ENCODE results near the gene PRDM15. TPM values are rescaled to one million over a fixed set of nuclear protein-coding genes. Genes with fewer than 3 reads are reported as not detected.

The PRDM15 gene
- total RNA-seq, 1 experiment from 2014 or later: 9.9 TPM

DNA sequence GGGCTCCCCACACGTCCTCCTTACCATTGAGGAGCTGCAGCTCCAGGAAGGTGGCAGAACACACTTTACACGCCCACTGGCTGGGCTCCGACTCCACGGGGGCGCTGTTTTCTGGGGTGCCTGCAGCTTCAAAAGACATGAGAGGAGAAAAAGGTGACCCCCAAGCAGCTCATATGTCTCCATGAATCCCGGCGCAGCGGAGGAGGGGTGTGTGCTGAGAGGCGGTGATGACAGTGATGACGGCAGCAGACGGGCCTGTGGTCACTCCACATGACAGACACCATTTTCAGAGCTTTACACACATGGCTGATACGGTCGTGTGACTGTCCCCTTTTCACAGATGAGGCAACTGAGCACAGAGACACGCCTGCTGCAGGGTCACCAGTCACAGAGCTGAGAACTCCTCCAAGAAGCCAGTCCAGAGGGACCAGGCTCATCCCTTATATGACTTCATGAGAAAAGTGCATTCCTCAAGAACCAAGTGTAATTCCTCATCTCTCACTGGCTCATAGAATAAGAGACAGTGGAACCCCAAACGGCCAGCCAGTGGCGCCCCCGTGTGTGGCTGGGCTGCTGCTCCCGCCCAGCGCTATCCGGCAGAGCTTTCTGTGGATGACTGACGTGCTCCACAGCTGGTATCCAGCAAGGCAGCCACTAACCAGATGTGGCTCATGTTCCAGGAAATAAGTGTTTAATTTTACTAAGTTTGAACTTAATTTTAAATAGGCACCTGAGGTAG is 31.9 kb downstream of the PRDM15 start:
- no peak overlapping the region for H4K5ac ChIP-seq (ENCODE audit: insufficient read length, low read depth, low read length)
- H3K14ac ChIP-seq (ENCODE audit: insufficient read depth, low read length): no peak overlapping the region
- no peaks in the 10 kb centered on the region for H4K20me1 ChIP-seq (ENCODE audit: control insufficient read depth, insufficient read depth, insufficient read length)
- no CpG with 5 or more reads among the region's 21 CpGs for WGBS (ENCODE audit: extremely low coverage, insufficient read length, low lambda C conversion rate)
- Mint-ChIP-seq H3K4me3 (no peak overlapping the region; a peak in 1 of 5 replicates), H3K27me3 (ENCODE audit: low read depth) (no peaks in the 10 kb centered on the region), H3K27ac (peak overlapping the region in 2 of 3 experiments; percentile 23 to 35; a peak in 1 of 7 replicates), H3K36me3 (ENCODE audit: insufficient read depth in 1 of 3, low read depth in 3 of 3) (peaks cover 10 to 23% (median 15%) of the 10 kb centered on the region in 3 experiments; a peak in 6 of 7 replicates), H3K9me3 (no peaks in the 10 kb centered on the region; a peak in 1 of 5 replicates), H3K4me1 (0 out of 4 replicates have a peak, but pooled peaks cover 0 to 4% of the 10 kb centered on the region in 2 experiments)
- H2BK15ac ChIP-seq (ENCODE audit: low read depth, low read length): no peak overlapping the region
- H3K23me2 ChIP-seq (ENCODE audit: insufficient read length, low read depth, low read length, poor library complexity, severe bottlenecking): no peaks in the 10 kb centered on the region
- no peak overlapping the region for H4K91ac ChIP-seq (ENCODE audit: insufficient read length, low read depth, low read length)
- H3K4me1 ChIP-seq (ENCODE audit: insufficient read depth, low read length): no peaks in the 10 kb centered on the region
- H3K4ac ChIP-seq (ENCODE audit: low read depth, low read length): no peak overlapping the region
- H2AK5ac ChIP-seq (ENCODE audit: insufficient read length, low read length): no peak overlapping the region
- H3T11ph ChIP-seq (ENCODE audit: low read length): no peak overlapping the region
- no peak overlapping the region for H2AFZ ChIP-seq (ENCODE audit: low read length)
- no peak overlapping the region for H3K4me2 ChIP-seq (ENCODE audit: insufficient read depth, insufficient read length, low read length)
- H3K79me2 ChIP-seq (ENCODE audit: insufficient read depth, low read length): no peaks in the 10 kb centered on the region
- DNase-seq: peak; percentile 50
- H3K56ac ChIP-seq (ENCODE audit: insufficient read length, low read depth, low read length): no peak overlapping the region
- no peak overlapping the region for H3K27ac ChIP-seq (ENCODE audit: insufficient read length, low read depth, low read length)
- no peak overlapping the region for H4K8ac ChIP-seq (replicated peaks; ENCODE audit: insufficient read length, low read depth, low read length)
- no peak overlapping the region for H3K18ac ChIP-seq (ENCODE audit: insufficient read length, low read depth, low read length)
- H3K79me1 ChIP-seq (ENCODE audit: insufficient read depth, low read depth, low read length, poor library complexity, severe bottlenecking): no peaks in the 10 kb centered on the region
- no peak overlapping the region for H2BK120ac ChIP-seq (ENCODE audit: low read depth, low read length, poor library complexity, severe bottlenecking)
- no peak overlapping the region for H2BK12ac ChIP-seq (ENCODE audit: insufficient read length, low read depth, low read length)
- no peak overlapping the region for H2BK20ac ChIP-seq (ENCODE audit: low read depth, low read length, poor library complexity, severe bottlenecking)
- H2BK5ac ChIP-seq (ENCODE audit: insufficient read length, low read length): no peak overlapping the region
- H3K23ac ChIP-seq (ENCODE audit: insufficient read length, low read depth, low read length): no peak overlapping the region
- no peak overlapping the region for H3K9ac ChIP-seq (ENCODE audit: extremely low read depth, insufficient read length, low read length)
- H3K27me3 ChIP-seq (ENCODE audit: insufficient read depth, low read length): no peaks in the 10 kb centered on the region
- H3K9me3 ChIP-seq (ENCODE audit: control insufficient read depth, low read depth, low read length): no peaks in the 10 kb centered on the region
- TF ChIP-seq, protein P1, sequence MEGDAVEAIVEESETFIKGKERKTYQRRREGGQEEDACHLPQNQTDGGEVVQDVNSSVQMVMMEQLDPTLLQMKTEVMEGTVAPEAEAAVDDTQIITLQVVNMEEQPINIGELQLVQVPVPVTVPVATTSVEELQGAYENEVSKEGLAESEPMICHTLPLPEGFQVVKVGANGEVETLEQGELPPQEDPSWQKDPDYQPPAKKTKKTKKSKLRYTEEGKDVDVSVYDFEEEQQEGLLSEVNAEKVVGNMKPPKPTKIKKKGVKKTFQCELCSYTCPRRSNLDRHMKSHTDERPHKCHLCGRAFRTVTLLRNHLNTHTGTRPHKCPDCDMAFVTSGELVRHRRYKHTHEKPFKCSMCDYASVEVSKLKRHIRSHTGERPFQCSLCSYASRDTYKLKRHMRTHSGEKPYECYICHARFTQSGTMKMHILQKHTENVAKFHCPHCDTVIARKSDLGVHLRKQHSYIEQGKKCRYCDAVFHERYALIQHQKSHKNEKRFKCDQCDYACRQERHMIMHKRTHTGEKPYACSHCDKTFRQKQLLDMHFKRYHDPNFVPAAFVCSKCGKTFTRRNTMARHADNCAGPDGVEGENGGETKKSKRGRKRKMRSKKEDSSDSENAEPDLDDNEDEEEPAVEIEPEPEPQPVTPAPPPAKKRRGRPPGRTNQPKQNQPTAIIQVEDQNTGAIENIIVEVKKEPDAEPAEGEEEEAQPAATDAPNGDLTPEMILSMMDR (conservative IDR thresholded peaks at IDR 0.05): peak; percentile 59

Measured in H9 (cell line).